ENCODE measurements around the gene YBX1. TPM values are rescaled to one million over a fixed set of nuclear protein-coding genes. Genes with fewer than 3 reads are reported as not detected.

YBX1 gene
- total and polyA plus RNA-seq, 2 experiments from 2014 or later = 177 to 418 TPM

GRCh38 chr1:42739753-42740700 is 57.8 kb downstream of the YBX1 start, which contains the start of gene CLDN19:
CLDN19 (minus strand) TSS chr1:42740236; CDS start chr1:42740063, 173 bp downstream.
- H2AFZ ChIP-seq = peak within 1 kb of the TSS; percentile 35
- H4K20me1 ChIP-seq (ENCODE audit: insufficient read depth, poor library complexity, severe bottlenecking) = no peaks in the 10 kb centered on the region
- no peaks in the 10 kb centered on the region for H3K9me3 ChIP-seq (ENCODE audit: low read depth)
- H3K79me2 ChIP-seq = no peaks in the 10 kb centered on the region
- WGBS (ENCODE audit: low lambda C conversion rate, missing lambda C conversion rate) = 66% methylated on average over 20 of the region's 27 CpGs
- peak; percentile 64 for DNase-seq (ENCODE audit: low spot score)
- H3K27ac ChIP-seq = no peak within 1 kb of the TSS
- H3K36me3 ChIP-seq (replicated peaks; ENCODE audit: insufficient read depth, low read depth) = no peaks in the 10 kb centered on the region
- peak within 1 kb of the TSS; percentile 71 for H3K4me2 ChIP-seq
- no peak for TF ChIP-seq CTCF (IDR thresholded peaks at IDR 0.05; ENCODE audit: poor library complexity)
- TF ChIP-seq EZH2 (IDR thresholded peaks at IDR 0.05; ENCODE audit: borderline replicate concordance) = no peak
- no peak for TF ChIP-seq EZH2phosphoT487 (IDR thresholded peaks at IDR 0.05; ENCODE audit: low read depth, severe bottlenecking, unreplicated experiment)
- peaks cover 20% of the 10 kb centered on the region for H3K4me1 ChIP-seq (ENCODE audit: insufficient read depth)
- H3K9me2 ChIP-seq (replicated peaks; ENCODE audit: insufficient read depth) = no peaks in the 10 kb centered on the region
- no peaks in the 10 kb centered on the region for H3K27me3 ChIP-seq
- no peak within 1 kb of the TSS for H3K4me3 ChIP-seq

- H3K36me3 ChIP-seq (replicated peaks; ENCODE audit: insufficient read depth, low read depth) = no peaks in the 10 kb centered on the region
- no peak overlapping the region for H2AFZ ChIP-seq
- peak overlapping the region; percentile 71 for H3K4me2 ChIP-seq
- DNase-seq (ENCODE audit: low spot score) = no peak
- no peaks in the 10 kb centered on the region for H3K9me2 ChIP-seq (replicated peaks; ENCODE audit: insufficient read depth)
- TF ChIP-seq EZH2phosphoT487 (IDR thresholded peaks at IDR 0.05; ENCODE audit: low read depth, severe bottlenecking, unreplicated experiment) (no peak), CTCF (IDR thresholded peaks at IDR 0.05; ENCODE audit: poor library complexity) (no peak), EZH2 (IDR thresholded peaks at IDR 0.05; ENCODE audit: borderline replicate concordance) (no peak)
- H3K4me3 ChIP-seq = no peak overlapping the region
- no peaks in the 10 kb centered on the region for H3K79me2 ChIP-seq
- 73% methylated on average over 16 of the region's 19 CpGs for WGBS (ENCODE audit: low lambda C conversion rate, missing lambda C conversion rate)
- H3K27ac ChIP-seq = no peak overlapping the region
- peaks cover 20% of the 10 kb centered on the region for H3K4me1 ChIP-seq (ENCODE audit: insufficient read depth)
- H4K20me1 ChIP-seq (ENCODE audit: insufficient read depth, poor library complexity, severe bottlenecking) = no peaks in the 10 kb centered on the region
- no peaks in the 10 kb centered on the region for H3K27me3 ChIP-seq
- H3K9me3 ChIP-seq (ENCODE audit: low read depth) = no peaks in the 10 kb centered on the region
Observed at GRCh38 chr1:42740851-42741580, 58.8 kb downstream of the YBX1 start.

- no peak for DNase-seq (ENCODE audit: low spot score)
- H2AFZ ChIP-seq = no peak overlapping the region
Observed at GRCh38 chr1:42741706-42742105, 59.5 kb downstream of the YBX1 start.

More at GRCh38 chr1:42741706-42742105, 59.5 kb downstream of the YBX1 start:
- no peaks in the 10 kb centered on the region for H3K9me2 ChIP-seq (replicated peaks; ENCODE audit: insufficient read depth)
- WGBS (ENCODE audit: low lambda C conversion rate, missing lambda C conversion rate) = 96% methylated on average over 4 of the region's 4 CpGs
- H3K9me3 ChIP-seq (ENCODE audit: low read depth) = no peaks in the 10 kb centered on the region
- H3K27ac ChIP-seq = no peak overlapping the region
- TF ChIP-seq CTCF (IDR thresholded peaks at IDR 0.05; ENCODE audit: poor library complexity) = no peak
- TF ChIP-seq EZH2phosphoT487 (IDR thresholded peaks at IDR 0.05; ENCODE audit: low read depth, severe bottlenecking, unreplicated experiment) = no peak
- TF ChIP-seq EZH2 (IDR thresholded peaks at IDR 0.05; ENCODE audit: borderline replicate concordance) = no peak
- no peaks in the 10 kb centered on the region for H3K27me3 ChIP-seq
- no peak overlapping the region for H3K4me3 ChIP-seq
- H3K36me3 ChIP-seq (replicated peaks; ENCODE audit: insufficient read depth, low read depth) = no peaks in the 10 kb centered on the region
- peaks cover 20% of the 10 kb centered on the region for H3K4me1 ChIP-seq (ENCODE audit: insufficient read depth)
- no peak overlapping the region for H3K4me2 ChIP-seq
- H4K20me1 ChIP-seq (ENCODE audit: insufficient read depth, poor library complexity, severe bottlenecking) = no peaks in the 10 kb centered on the region
- no peaks in the 10 kb centered on the region for H3K79me2 ChIP-seq

Data from hepatocyte (in vitro differentiated cells).